ENCODE results near the gene ACOT12.

- TF ChIP-seq CTCF (IDR thresholded peaks at IDR 0.05) (no peak), POLR2A (IDR thresholded peaks at IDR 0.05) (no peak)
These were observed 34.8 kb downstream of the ACOT12 start for GRCh38 chr5:81359108-81359507.

Data from uterus (tissue), 2 donors.